Measurements from ENCODE around the gene ID2.
"Not testable (repeated sequence)": the region's sequence is repeated elsewhere in the genome, so short reads cannot be mapped to it uniquely, and the experiment has no call there.

Gene ID2

DNA sequence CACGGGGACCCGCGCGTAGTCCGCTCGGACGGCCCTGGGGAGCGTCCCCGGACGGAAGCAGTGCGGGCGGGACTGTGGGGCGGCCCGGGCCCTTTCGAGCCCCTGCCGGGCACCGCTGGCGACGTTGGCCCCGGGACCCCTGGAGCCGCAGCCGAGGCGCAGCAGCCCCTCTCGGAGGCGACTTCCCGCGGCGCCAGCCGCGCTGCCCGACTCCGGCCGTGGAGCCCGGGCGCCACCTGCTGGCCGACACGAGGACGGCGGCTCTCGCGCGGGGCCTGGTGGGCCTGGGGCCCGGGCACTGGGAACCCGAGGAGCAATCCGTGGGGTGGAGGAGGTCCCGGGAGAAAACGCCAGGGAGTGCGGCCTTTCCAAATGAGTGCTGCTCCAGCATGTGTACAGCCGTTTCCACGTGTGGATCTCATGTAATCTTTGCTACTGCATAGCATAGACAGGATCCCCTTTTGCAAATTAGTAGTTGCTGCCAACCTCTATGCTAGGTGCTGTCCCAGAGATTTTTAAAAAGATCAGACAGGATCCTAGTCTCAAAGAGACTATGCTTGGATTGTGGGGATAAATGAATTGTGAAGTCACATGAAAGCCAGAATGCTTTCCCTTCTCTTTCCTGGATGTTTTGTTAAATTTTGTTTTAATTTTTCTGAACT, 4.0 kb downstream of the ID2 start:
- peak; percentile 32 for DNase-seq (ENCODE audit: low spot score)

GRCh38 chr2:8691859-8692437, 10.1 kb downstream of the ID2 start:
- DNase-seq (ENCODE audit: low spot score): no peak

DNA sequence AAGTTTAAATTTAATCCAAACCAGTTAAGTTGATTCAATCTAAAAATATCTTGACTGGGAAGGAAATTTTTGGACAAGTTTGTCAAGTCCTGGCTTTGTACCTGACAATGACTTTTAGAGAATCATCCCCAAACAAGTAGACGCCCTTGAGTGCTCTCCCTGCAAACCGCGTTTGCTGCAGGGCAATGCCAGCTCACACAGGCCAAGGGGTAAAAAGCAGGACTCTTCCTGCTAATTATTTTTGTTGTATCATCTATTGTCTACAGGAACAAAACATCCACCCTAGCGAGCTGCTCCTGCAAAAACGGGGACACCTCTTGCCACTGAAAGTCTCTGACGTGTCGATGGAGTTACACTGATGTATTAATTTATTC, 10.9 kb downstream of the ID2 start:
- no peak for DNase-seq (ENCODE audit: low spot score)

GRCh38 chr2:8693157-8693821, 11.4 kb downstream of the ID2 start:
- DNase-seq (ENCODE audit: low spot score): no peak

DNA sequence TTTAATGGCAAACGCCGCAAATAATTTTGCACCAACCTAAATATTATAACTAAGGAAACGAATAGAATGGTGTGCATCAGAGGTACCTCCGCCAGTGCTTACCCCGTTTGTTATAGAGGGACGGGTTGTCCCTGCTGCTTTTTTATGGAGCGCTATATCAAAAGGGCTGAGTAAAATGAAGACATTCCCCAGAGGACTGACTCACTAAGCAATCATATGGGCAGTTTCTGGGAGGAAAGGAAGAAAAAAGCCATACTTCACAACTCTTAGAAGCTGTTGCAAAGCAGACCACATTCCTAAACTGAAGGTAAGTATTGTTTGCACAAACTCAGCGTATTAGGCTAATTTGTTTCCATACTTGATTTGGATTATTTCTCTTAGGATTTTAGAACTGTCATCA, 12.9 kb downstream of the ID2 start:
- DNase-seq (ENCODE audit: low spot score): no peak

GRCh38 chr2:8697190-8697589, 15.3 kb downstream of the ID2 start:
- no peak for DNase-seq (ENCODE audit: low spot score)

DNA sequence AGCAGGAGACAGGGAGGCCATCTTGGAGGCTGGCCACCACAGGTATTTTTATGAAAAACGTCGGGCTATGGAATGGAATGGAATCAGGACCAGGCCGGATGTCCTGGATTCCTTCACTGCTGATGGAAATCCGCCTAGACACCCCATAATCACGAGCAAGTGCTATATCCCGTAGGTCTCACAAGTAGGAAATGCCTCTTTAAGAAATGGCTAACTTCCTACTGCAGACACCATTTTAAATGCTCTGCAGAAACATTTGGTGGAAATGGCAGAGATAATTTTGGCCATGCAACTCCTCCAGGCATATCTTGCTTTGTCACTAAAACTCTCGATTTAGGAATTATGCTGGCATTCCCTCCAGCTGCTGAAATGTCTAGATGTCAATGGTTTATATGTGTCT, 18.0 kb downstream of the ID2 start:
- no peak for DNase-seq (ENCODE audit: low spot score)

DNA sequence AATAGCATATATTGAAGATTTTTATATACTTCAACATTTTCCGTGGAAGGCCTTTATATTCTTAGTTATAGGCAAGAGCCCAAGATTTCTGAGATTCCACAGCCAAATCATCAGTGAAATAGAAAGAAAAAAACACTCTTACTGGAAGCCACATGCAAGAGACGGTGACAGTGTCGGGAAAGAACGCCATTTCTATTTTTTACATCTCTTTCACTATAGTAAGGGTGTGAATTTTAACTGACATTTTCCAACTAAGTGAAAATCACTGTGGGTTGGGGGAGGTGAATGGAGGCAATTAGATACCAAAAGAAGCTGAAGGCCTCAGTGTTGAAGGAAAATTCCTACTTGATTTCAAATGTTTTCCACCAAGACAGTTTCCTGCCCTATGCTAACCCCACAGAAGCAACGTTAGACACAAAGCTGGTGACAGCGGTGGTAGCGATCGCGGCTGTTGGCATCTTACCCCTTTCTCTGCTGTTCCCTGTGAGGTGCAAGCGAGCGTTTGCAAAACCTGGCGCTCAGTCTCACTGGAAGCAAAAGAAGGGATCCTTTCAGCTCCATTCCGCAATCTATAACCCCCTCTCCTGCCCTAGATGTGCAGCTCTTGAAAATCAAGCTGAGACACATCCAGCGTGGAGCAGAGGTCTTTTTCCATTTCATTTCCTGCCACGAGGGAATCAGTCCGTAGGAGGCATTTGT, 20.0 kb downstream of the ID2 start:
- DNase-seq (ENCODE audit: low spot score): no peak

- no peak for DNase-seq (ENCODE audit: low spot score)
Measured at GRCh38 chr2:8704906-8705305, 23.1 kb downstream of the ID2 start.

DNA sequence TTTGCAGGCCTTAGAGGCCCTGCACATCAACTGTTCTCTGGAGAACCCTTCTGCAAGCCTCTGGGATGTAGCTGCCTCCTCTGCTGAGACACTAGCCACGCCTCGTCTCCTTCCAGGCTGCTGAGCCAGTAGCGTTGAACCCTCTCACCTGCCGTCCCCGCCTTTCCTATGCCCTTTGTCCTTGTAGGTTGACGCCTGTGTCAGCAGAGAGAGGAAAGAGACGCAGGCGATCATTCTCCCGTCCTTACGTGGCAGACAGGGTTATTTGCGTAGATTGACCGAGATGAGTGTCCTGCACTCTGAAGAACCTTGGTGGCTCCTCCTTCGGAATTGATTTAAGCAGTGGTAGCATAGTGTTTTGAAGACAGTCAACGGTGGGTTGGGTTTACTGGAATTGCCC, 27.8 kb downstream of the ID2 start:
- DNase-seq (ENCODE audit: low spot score): no peak

DNA sequence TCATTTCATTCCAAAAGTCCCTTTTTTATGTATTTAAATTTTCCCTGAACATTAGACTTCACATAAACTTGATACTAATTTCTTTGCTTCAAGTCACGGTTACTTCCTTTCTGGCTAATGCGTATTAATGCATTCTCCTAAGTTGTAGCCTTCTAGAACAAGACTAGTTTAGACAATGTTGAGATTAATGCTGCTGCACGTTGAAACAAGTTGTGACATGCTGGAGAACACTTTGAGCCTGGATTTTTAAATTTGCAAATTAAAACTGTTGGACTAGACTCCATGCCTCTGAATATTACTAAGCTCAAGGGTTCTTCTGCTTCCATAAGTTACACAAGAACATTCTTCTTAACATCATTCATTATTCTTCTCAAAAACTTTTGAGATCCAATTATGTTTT, 29.1 kb downstream of the ID2 start:
- DNase-seq (ENCODE audit: low spot score): no peak

GRCh38 chr2:8714283-8714682, 32.4 kb downstream of the ID2 start:
- no peak for DNase-seq (ENCODE audit: low spot score)

DNA sequence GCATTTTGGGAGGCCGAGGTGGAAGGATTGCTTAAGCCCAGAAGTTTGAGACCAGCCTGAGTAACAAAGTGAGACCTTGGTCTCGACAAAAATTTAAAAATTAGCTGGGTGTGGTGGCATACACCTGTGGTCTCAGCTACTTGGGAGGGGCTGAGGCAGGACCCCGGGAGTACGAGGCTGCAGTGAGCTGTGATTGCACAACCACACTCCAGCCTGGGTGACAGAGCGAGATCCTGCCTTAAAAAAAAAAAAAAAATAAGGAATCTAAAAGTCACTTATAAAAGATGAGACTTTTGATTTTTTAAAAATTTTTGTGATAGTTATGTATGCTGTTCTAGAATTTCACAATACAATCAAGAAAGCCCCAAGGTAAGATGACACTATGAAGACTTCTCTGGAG, 33.1 kb downstream of the ID2 start:
- DNase-seq (ENCODE audit: low spot score): no peak

DNA sequence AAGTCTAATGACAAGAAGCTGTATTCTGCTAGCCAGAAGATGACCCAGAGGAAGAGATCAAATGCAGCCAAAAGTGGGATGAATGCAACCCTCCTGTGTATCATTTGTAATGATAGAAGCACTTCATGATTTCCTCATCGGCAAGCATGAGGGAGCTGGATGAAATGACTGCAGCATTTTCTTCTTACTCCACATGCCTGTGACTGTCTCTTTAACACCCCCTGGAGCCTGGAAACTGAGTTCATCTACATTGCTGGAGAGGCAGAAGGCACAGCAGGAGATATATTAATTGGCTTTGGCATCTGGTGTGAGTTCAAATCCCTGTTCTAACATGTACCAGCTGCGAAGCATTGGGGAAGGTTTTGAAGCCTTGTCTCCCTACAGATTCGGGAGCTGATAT, 37.7 kb downstream of the ID2 start:
- DNase-seq (ENCODE audit: low spot score): no peak

DNA sequence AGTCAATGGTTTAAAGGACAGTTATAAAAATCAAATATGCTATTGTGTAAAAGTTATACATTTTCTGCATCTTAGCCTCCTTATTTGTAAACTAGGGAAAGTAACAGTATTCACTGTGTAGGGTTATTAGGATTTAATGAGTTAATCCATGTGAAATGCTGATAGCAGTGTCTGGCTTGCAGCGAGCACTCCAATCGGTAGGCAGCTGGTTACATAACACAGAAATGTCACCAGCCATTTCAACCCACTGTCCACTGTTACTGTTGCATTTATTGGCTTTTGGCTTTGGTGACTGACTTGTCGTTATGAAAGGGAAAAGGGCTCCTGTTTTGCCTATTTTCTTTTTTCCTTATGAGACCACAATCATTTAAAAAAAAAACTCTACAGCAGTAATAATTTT, 38.9 kb downstream of the ID2 start:
- DNase-seq (ENCODE audit: low spot score): no peak

DNA sequence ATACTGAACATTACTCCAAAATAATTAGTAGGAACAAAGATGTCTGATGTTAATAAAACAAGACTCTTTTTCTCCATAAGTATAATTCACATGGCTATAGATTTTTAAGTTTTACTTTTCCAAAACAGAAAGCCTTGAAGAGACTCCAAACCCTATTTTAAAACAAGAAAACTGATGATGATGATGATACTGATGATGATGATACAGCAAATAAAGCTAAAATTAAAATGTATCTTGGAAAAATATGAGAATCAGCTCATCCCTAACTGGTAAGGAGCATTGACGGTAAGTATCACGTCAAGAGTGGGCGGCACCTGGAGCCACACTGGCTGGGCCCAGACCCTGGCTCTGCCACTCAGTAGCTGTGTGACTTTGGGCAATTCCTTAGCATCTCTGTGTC, 39.6 kb downstream of the ID2 start:
- no peak for DNase-seq (ENCODE audit: low spot score)

DNA sequence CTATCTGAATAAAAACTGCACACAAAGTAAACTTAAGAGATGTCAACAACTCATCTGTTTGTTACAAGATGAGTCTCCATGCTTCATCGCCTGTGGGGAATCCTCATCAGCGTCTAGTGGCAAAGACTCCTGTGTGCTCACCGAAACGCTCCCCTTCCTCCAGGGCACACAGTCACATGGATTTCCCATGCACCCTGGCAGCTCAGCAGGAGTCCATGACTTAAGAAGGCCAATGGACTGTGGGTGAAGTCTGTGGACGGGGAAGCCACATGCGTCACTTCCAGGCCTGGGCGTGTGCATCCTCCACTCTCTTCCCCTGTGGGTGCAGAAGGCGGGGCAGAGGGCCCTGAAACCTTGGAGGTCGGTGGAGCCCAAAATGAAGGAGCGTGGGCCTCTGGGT, 41.1 kb downstream of the ID2 start:
- no peak for DNase-seq (ENCODE audit: low spot score)

- no peak for DNase-seq (ENCODE audit: low spot score)
Measured at GRCh38 chr2:8725838-8726237, 44.0 kb downstream of the ID2 start.

DNA sequence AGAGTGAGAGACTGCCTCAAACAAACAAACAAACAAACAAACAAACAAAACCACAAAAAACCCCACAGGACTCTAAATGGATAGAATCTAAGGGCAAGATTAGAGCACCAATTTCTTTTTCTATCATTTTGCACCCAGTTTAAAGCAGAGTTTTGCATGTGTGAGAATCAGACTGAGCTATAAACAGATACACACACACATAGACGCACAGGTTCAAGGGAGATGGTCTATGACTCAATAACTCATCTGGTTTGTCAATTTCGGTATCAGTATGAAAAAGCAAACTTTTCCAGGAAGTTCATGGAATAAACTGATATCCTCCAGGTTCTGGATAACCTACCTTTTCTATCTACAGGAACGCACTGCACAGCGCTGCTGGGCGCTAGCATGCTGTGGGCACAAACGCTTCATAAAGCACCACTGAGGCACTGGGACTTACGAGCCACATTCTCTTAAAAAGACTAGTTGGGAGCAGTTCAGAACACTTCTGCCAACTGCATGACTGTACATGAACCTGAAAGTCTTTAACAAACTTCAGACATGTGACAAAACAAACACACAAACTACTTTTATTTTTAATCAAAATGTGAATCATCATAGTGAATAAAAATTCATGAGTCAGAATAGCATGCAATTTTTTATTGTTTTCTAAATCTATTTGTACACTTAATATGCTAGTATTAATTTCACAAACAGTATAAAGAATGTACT, 46.6 kb downstream of the ID2 start:
- no peak for DNase-seq (ENCODE audit: low spot score)

GRCh38 chr2:8729101-8729500, 47.2 kb downstream of the ID2 start:
- DNase-seq (ENCODE audit: low spot score): not testable (repeated sequence)

DNA sequence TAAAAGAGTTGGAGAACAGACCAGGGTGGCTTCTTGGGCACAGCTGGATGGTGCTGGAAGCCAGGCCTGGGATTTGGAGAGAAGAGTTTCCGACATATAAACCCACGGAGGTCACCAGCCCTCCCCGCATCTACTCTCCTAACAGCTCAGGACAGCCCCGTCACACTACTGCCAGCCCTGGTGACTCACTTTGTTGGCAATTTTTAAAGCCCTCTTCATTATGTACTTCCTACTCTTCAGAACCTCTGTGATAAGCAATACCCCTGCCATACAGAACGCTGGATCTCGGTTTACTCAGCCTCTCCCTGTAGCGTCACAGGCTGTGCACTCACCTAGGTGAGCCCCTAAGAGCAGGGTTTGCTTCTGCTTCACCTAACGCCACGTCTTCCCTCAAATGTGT, 48.1 kb downstream of the ID2 start:
- DNase-seq (ENCODE audit: low spot score): no peak

DNA sequence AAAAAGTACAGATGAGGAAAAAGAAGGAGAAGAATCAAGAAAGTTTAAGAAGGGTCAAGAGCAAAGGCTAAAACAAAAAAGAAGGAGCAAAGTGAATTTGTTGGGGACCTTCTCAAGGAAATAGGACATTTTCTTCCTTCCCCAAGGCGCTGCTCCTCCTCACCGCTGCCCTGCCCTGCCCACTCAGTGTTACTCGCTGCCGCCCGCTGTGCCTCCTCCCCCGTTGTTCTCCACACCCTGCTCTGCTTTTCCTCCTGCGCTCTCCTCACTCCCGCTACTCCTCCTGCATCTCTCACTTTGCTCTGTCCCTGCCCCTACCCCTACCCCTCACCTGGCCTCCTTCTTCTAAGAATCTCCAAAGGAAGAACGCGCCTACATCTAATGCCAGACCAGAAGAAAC, 50.7 kb downstream of the ID2 start:
- no peak for DNase-seq (ENCODE audit: low spot score)

All from RKO (cell line).